Tibial artery (tissue), 4 donors: ENCODE results near the gene CNTNAP2.
"Not testable (repeated sequence)": the region's sequence is repeated elsewhere in the genome, so short reads cannot be mapped to it uniquely, and the experiment has no call there.

Experiments
- DNase-seq, 2 donors: peaks; one replicate each; pipeline ENCODE4 v3.0.0-alpha.2; 2019
- H3K27ac ChIP-seq, 2 donors: fragments of 200-600 bp; sonication (generic) in 1 of 2; 1 replicate in 1 of 2; 2 replicates in 1 of 2; pipeline ENCODE4 v1.5.1; 2018 to 2019; ENCODE audit warnings: mild to moderate bottlenecking in 1 of 2
- H3K27me3 ChIP-seq, 2 donors: fragments of 200-600 bp; sonication (generic) in 1 of 2; one replicate each; pipeline versions ENCODE4 v1.5.1 to v1.6.0; 2016 to 2019
- H3K36me3 ChIP-seq, 3 donors: fragments of 200-600 bp; sonication (generic) in 2 of 3; one replicate each; pipeline ENCODE4 v1.5.1; 2016 to 2019; ENCODE audit warnings: mild to moderate bottlenecking in 2 of 3
- H3K4me1 ChIP-seq, 4 donors: fragments of 200-600 bp; sonication (generic) in 2 of 4; 1 replicate in 3 of 4; 2 replicates in 1 of 4; pipeline ENCODE4 v1.5.1; 2016 to 2019
- H3K4me3 ChIP-seq, 2 donors: fragments of 200-600 bp; sonication (generic) in 1 of 2; 1 replicate in 1 of 2; 2 replicates in 1 of 2; pipeline ENCODE4 v1.5.1; 2018 to 2019; ENCODE audit warnings: mild to moderate bottlenecking in 2 of 2
- H3K9me3 ChIP-seq, 3 donors: fragments of 200-600 bp; sonication (generic) in 1 of 3; one replicate each; pipeline ENCODE4 v1.5.1; 2016 to 2019
- intact Hi-C: fragments of 100-400 bp; cut with DNase I; formaldehyde crosslinking; loops from one replicate; pipeline ENCODE4 v1.15.0; 2023; ENCODE audit warnings: low total_unique reads
- TF ChIP-seq, protein P1 (sequence below), 2 experiments: fragments of 200-600 bp in 1 of 2; fragments of 450-650 bp in 1 of 2; IDR thresholded peaks; one replicate each; pipeline ENCODE4 v1.5.1; 2017 to 2019; ENCODE audit warnings: antibody characterized with exemption in 2 of 2, mild to moderate bottlenecking in 1 of 2, moderate library complexity in 1 of 2

The CNTNAP2 gene

DNA sequence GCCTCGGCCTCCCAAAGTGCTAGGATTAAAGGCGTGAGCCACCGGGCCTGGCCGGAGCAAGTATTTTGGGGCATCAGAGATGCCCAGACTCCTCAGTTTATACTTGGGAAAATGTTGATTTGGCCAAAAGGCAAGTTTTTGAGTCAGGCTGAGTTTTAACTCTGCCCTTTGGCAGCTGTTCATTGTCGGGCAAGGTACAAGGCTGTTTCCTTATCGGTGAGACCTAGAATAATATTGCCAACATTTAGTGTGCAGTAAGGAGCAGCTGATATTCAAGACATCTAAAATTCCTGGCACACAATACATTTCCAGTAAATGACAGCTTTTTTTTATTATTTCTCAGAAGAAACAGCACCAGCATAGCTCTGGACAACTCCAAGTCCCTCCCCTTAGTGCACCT is 2326.3 kb downstream of the CNTNAP2 start:
- Histone ChIP-seq H3K4me3 (no peak overlapping the region), H3K27ac (no peak overlapping the region), H3K4me1 (no peaks in the 10 kb centered on the region), H3K27me3 (no peaks in the 10 kb centered on the region), H3K36me3 (no peaks in the 10 kb centered on the region), H3K9me3 (peaks cover 0 to 16% (median 15%) of the 10 kb centered on the region in 3 donors)
- TF ChIP-seq, protein P1, sequence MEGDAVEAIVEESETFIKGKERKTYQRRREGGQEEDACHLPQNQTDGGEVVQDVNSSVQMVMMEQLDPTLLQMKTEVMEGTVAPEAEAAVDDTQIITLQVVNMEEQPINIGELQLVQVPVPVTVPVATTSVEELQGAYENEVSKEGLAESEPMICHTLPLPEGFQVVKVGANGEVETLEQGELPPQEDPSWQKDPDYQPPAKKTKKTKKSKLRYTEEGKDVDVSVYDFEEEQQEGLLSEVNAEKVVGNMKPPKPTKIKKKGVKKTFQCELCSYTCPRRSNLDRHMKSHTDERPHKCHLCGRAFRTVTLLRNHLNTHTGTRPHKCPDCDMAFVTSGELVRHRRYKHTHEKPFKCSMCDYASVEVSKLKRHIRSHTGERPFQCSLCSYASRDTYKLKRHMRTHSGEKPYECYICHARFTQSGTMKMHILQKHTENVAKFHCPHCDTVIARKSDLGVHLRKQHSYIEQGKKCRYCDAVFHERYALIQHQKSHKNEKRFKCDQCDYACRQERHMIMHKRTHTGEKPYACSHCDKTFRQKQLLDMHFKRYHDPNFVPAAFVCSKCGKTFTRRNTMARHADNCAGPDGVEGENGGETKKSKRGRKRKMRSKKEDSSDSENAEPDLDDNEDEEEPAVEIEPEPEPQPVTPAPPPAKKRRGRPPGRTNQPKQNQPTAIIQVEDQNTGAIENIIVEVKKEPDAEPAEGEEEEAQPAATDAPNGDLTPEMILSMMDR (IDR thresholded peaks at IDR 0.05), result no peak
- DNase-seq, result no peak
- intact Hi-C loops, result no loop called here

DNA sequence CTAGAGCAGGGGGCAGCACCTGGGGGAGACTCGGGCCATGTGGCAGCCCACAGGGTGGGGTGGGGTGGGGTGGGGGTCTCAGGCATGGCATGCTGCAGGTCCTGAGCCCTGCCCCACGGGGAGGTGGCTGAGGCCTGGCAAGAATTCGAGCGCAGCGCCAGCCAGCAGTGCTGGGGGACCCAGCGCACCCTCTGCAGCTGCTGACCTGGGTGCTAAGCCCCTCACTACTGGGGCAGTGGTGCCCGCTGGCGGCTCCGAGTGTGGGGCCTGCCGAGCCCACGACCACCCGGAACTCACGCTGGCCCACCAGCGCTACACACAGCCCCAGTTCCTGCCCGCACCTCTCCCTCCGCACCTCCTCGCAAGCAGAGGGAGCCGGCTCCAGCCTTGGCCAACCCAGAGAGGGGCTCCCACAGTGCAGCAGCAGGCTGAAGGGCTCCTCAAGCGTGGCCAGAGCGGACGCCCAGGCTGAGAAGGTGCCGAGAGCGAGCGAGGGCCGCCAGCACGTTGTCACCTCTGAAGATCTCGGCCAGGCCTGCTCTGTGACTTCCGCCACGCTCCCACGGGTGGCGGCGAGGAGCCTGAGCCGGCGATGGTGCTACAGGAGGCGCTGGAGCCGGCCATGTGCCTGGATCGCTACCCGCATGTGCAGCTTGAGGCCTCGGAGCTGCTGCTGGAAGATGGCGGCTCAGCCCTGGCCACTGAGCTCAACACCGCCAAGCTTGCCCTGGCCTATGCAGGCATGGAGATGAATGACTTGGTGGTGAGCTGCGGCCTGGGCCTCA is 2328.9 kb downstream of the CNTNAP2 start:
- Histone ChIP-seq H3K36me3 (no peaks in the 10 kb centered on the region), H3K4me1 (no peaks in the 10 kb centered on the region), H3K9me3 (peaks cover 0 to 16% (median 13%) of the 10 kb centered on the region in 3 donors), H3K27me3 (no peaks in the 10 kb centered on the region), H3K4me3 (no peak overlapping the region), H3K27ac (no peak overlapping the region)
- TF ChIP-seq, protein P1 (IDR thresholded peaks at IDR 0.05), result no peak
- no peak for DNase-seq
- intact Hi-C loops, result no loop called here

DNA sequence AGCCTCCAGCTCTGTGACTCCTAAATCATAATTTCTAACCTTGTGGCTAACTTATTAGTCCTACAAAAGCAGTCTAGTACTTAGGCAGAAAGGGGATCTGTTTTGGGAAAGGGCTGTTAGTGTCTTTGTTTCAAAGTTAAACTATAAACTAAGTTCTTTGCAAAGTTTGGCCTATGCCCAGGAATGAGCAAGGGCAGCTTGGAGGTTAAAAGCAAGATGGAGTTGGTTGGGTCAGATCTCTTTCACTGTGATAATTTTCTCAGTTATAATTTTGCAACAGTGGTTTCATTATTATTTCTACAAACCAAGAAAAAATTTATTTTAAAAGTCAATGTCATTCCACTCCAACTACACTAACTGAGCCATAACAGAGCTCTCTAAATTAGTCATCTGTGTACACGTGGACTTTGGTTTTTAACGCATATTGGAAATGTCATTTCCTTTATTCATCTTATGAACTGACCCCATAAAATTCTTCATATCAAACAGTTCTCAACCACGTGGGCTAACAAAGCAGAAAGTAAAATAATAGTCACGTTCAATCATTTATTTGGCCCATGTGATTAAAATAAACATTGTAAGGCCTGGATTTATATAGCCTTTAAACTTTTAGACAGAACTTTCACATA is 2330.7 kb downstream of the CNTNAP2 start:
- Histone ChIP-seq H3K27ac (no peak overlapping the region), H3K9me3 (peaks cover 0 to 16% (median 13%) of the 10 kb centered on the region in 3 donors), H3K4me1 (no peaks in the 10 kb centered on the region), H3K27me3 (no peaks in the 10 kb centered on the region), H3K4me3 (no peak overlapping the region), H3K36me3 (no peaks in the 10 kb centered on the region)
- intact Hi-C loops, result no loop called here
- no peak for DNase-seq
- TF ChIP-seq, protein P1 (IDR thresholded peaks at IDR 0.05), result no peak

DNA sequence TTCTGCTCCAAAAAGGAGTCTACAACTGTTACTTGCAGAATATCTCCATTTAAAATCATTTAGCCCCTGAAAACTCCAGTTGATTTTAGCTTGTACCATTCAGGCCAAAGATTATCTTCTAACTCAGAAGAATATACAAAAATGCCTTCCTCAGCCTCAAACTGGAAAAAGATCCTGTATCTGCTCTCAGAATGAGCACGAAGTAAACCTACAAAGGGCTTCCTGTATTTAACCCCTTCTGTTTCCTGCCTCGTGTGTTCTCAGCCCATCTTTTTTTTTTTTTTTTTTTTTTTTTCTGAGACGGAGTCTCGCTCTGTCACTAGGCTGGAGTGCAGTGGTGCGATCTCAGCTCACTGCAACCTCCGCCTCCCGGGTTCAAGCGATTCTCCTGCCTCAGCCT is 2334.9 kb downstream of the CNTNAP2 start:
- not testable (repeated sequence) for H3K9me3 ChIP-seq, DNase-seq, H3K36me3 ChIP-seq, H3K27me3 ChIP-seq, H3K27ac ChIP-seq, H3K4me3 ChIP-seq, H3K4me1 ChIP-seq
- intact Hi-C loops, result loop anchor here (5.0 kb wide), 1 partner anchor 951 kb away; no protein-coding TSS in a partner anchor

DNA sequence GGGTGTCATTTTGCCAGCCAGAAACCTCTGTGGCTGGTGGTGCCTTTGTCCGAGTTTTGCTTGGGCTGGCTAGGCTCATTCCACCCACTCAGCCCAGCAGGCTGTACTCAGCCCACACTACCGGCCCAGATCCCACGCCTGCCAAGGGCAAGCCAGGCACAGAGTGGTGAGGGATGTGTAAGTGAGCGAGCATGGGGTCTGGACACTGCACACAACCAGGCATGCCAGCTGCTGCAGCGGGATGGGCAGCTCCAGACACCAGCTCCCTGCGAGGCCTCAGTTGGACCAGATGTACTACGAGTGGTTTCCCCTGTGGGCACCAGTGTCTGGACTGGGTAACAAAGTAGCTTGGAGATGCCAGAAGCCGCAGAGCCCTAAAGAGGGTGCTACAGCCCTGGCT is 2339.8 kb downstream of the CNTNAP2 start:
- Histone ChIP-seq H3K4me3 (no peak overlapping the region), H3K27ac (no peak overlapping the region), H3K9me3 (no peaks in the 10 kb centered on the region), H3K4me1 (no peaks in the 10 kb centered on the region), H3K27me3 (peaks cover 0 to 3% of the 10 kb centered on the region in 2 donors), H3K36me3 (no peaks in the 10 kb centered on the region)
- intact Hi-C loops, result no loop called here
- DNase-seq, result no peak
- TF ChIP-seq, protein P1 (IDR thresholded peaks at IDR 0.05), result no peak

DNA sequence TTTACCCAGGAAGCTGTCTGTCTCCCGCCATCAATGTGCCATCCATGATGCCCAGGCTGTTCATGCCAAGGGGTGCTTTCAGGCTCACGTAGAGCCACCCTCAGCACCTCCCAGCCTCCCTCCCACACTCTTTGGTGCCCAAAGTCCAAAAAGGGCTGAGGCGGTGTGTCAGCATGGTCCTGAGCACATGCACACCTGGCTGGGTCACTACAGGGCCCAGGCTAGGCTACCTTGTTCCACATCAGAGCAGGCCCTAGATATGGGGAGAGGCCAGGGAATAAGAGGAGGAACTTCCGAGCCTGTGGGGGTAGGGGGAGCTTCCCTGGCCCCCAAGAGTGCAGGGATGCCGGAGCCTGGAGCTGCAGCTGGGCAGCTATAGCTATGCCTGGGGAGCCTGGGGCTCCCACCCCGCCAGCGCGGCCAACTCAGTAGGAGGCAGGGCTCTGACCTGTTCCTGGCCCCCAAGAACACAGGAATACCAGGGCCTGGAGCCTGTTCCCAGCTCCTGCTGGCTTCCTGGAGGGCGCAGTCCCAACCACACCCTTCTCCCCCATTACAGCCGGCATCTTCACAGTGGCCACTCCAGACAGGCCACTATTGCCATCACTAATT is 2340.8 kb downstream of the CNTNAP2 start:
- H3K4me3 ChIP-seq, result no peak overlapping the region
- no peak for DNase-seq
- no peaks in the 10 kb centered on the region for H3K36me3 ChIP-seq
- intact Hi-C loops, result no loop called here
- H3K9me3 ChIP-seq, result no peaks in the 10 kb centered on the region
- no peak overlapping the region for H3K27ac ChIP-seq
- H3K27me3 ChIP-seq, result peaks cover 0 to 3% of the 10 kb centered on the region in 2 donors
- no peaks in the 10 kb centered on the region for H3K4me1 ChIP-seq
- TF ChIP-seq, protein P1 (IDR thresholded peaks at IDR 0.05), result no peak
